HepG2 (cell line): ENCODE measurements around the gene LCK. TPM values are rescaled to one million over a fixed set of nuclear protein-coding genes. Genes with fewer than 3 reads are reported as not detected.
"Not testable (repeated sequence)": the region's sequence is repeated elsewhere in the genome, so short reads cannot be mapped to it uniquely, and the experiment has no call there.

Experiments
- ATAC-seq: fragments of 200-7000 bp; cut with Tn5 transposase; 3 replicates; pipeline ENCODE4 v1.9.1; 2020; ENCODE audit warnings: mild to moderate bottlenecking, moderate library complexity
- BruUV-seq: library from RNA; stranded (reverse); fragments of 400-500 nt; replicated peaks from 2 replicates; lab custom pipeline; 2021; lab: Mats Ljungman, UMichigan
- CTCF ChIA-PET: fragments of 300-600 bp; formaldehyde crosslinking; extraction: SDS; loops from one replicate; lab custom pipeline; 2021; ENCODE audit warnings: low total read pairs, inconsistent platforms, low intra/inter-chr PET ratio; lab: Yijun Ruan, JAX
- POLR2A ChIA-PET: fragments of 350-600 bp; sonication (Branson Sonifier 250); formaldehyde crosslinking; loops from one replicate; lab custom pipeline; 2020; ENCODE audit warnings: antibody characterized with exemption, inconsistent platforms; lab: Yijun Ruan, JAX
- DNase-seq: peaks from one replicate; pipeline ENCODE4 v3.0.0-alpha.2; 2015; ENCODE audit warnings: low spot score
- FAIRE-seq: peaks from 3 replicates; lab custom pipeline; 2011; peaks lifted over from hg19 to GRCh38; lab: Jason Lieb, UNC
- H2AFZ ChIP-seq: one replicate; pipeline ENCODE4 v1.6.1; 2011; ENCODE audit warnings: low read length, inconsistent platforms
- H3K27ac ChIP-seq: fragments of 300-600 bp; 3 replicates; pipeline ENCODE4 v1.8.0; 2011; ENCODE audit warnings: mixed run types, mild to moderate bottlenecking, mixed read lengths, low read length, inconsistent platforms; ENCODE audit not compliant: insufficient read depth; ENCODE audit errors: extremely low read length
- H3K27me3 ChIP-seq, 2 experiments: fragments of 200-600 bp in 1 of 2; 2 replicates in 1 of 2; 3 replicates in 1 of 2; pipeline versions ENCODE4 v1.6.0 to v1.8.0; 2011; ENCODE audit warnings: low read length in 2 of 2, mild to moderate bottlenecking in 2 of 2, moderate library complexity in 2 of 2, inconsistent platforms in 1 of 2; ENCODE audit not compliant: insufficient read depth in 2 of 2, control insufficient read depth in 1 of 2
- H3K36me3 ChIP-seq, 2 experiments: fragments of 200-600 bp in 1 of 2; replicated peaks in 1 of 2; 2 replicates in 1 of 2; 3 replicates in 1 of 2; pipeline versions ENCODE4 v1.5.1 to v1.8.0; 2011; ENCODE audit warnings: low read length in 2 of 2, inconsistent platforms in 1 of 2; ENCODE audit not compliant: insufficient read depth in 2 of 2, control insufficient read depth in 1 of 2
- H3K4me1 ChIP-seq: 2 replicates; pipeline ENCODE4 v1.5.1; 2012; ENCODE audit warnings: low read length, inconsistent platforms; ENCODE audit not compliant: insufficient read depth
- H3K4me2 ChIP-seq: 2 replicates; pipeline ENCODE4 v1.6.0; 2011; ENCODE audit warnings: low read depth, low read length, inconsistent platforms
- H3K4me3 ChIP-seq, 3 experiments: fragments of 200-600 bp in 1 of 3; sonication (generic), shearing (Covaris generic) in 1 of 3; replicated peaks in 1 of 3; 2 replicates each; pipeline ENCODE4 v1.5.1; 2011 to 2016; ENCODE audit warnings: low read length in 3 of 3, inconsistent platforms in 2 of 3, low read depth in 2 of 3, mild to moderate bottlenecking in 2 of 3, control low read depth in 1 of 3, mixed read lengths in 1 of 3; ENCODE audit not compliant: insufficient read depth in 1 of 3
- H3K79me2 ChIP-seq: one replicate; pipeline ENCODE4 v1.6.1; 2011; ENCODE audit warnings: low read length, inconsistent platforms; ENCODE audit not compliant: insufficient read depth
- H3K9ac ChIP-seq: 2 replicates; pipeline ENCODE4 v1.6.0; 2011; ENCODE audit warnings: mild to moderate bottlenecking, low read depth, low read length, inconsistent platforms; ENCODE audit not compliant: insufficient read depth
- H3K9me3 ChIP-seq: 2 replicates; pipeline ENCODE4 v1.5.1; 2012; ENCODE audit warnings: mild to moderate bottlenecking, low read length
- H4K20me1 ChIP-seq: 2 replicates; pipeline ENCODE4 v1.6.0; 2011; ENCODE audit warnings: inconsistent platforms, mild to moderate bottlenecking, low read length, moderate library complexity; ENCODE audit not compliant: insufficient read depth
- ATM ChIP-seq: fragments of 450-650 bp; IDR thresholded peaks from 2 replicates; pipeline ENCODE4 v1.7.1; 2017; ENCODE audit warnings: mild to moderate bottlenecking, borderline replicate concordance
- MYPOP ChIP-seq: sonication (generic); formaldehyde crosslinking; IDR thresholded peaks from 2 replicates; pipeline ENCODE4 v1.8.1; 2023; ENCODE audit warnings: mild to moderate bottlenecking, moderate library complexity, missing genetic modification reagents
- SKI ChIP-seq: fragments of 450-650 bp; IDR thresholded peaks from one replicate; pipeline ENCODE4 v1.6.1; 2018; ENCODE audit warnings: mild to moderate bottlenecking; ENCODE audit not compliant: partially characterized antibody
- ZBTB38 ChIP-seq: sonication (generic); formaldehyde crosslinking; IDR thresholded peaks from 2 replicates; pipeline ENCODE4 v1.5.1; 2020; ENCODE audit warnings: mild to moderate bottlenecking, missing genetic modification reagents
- ZSCAN21 ChIP-seq: sonication (generic); formaldehyde crosslinking; IDR thresholded peaks from 2 replicates; pipeline ENCODE4 v1.8.0; 2022; ENCODE audit warnings: mild to moderate bottlenecking, missing genetic modification reagents, moderate library complexity, borderline replicate concordance
- WGBS: methylation state at CpG from one replicate; pipeline ENCODE4 v1.1.6; 2017; ENCODE audit warnings: low lambda C conversion rate; 5-methylcytosine and 5-hydroxymethylcytosine counted together
- in situ Hi-C: cut with HindIII; loops from 2 replicates; pipeline ENCODE4 v1.10.0; 2017; ENCODE audit warnings: low pct_unique_long_range_greater_than_20kb; ENCODE audit not compliant: extremely low pct_ligation_motif_present
- intact Hi-C: fragments of 100-400 bp; cut with micrococcal nuclease; formaldehyde crosslinking; loops from one replicate; pipeline ENCODE4 v1.10.0; 2022; ENCODE audit not compliant: unreplicated experiment
- polyA plus RNA-seq, 8 experiments: library from polyadenylated mRNA; depleted of rRNA in 3 of 8; stranded (reverse) in 7 of 8; unstranded in 1 of 8; fragments of >200 nt; fragmentation: Illumina TruSeq in 4 of 8; extraction: Trizol in 4 of 8; gene quantifications; 2 replicates each; pipeline versions ENCODE4 v1.2.1 to v1.2.3, GENCODE V29; 2011 to 2016; ENCODE audit warnings: low read depth in 4 of 8, missing spikeins in 1 of 8, mixed read lengths in 1 of 8; ENCODE audit not compliant: insufficient read depth in 1 of 8
- total RNA-seq, 5 experiments: library from RNA; depleted of rRNA; stranded (reverse); fragments of >200 nt; fragmentation: Illumina TruSeq; extraction: Trizol; gene quantifications; 2 replicates each; pipeline ENCODE4 v1.2.3, GENCODE V29; 2016; ENCODE audit warnings: low read depth in 1 of 5

The LCK gene
- total and polyA plus RNA-seq, 2 of the 13 experiments (the other 11 are each of a cell fraction or from before 2014, with no cell fraction given): 0.93 to 1.8 TPM

- TF ChIP-seq ATM (no peak), SKI (peak; percentile 8), MYPOP (CRISPR knock-in tag) (no peak), ZSCAN21 (CRISPR knock-in tag) (peak; percentile 29; the same call in 1 of the 2 replicates), ZBTB38 (CRISPR knock-in tag) (no peak)
Measured at GRCh38 chr1:32291708-32292538, 40.9 kb downstream of the LCK start, which contains the start of gene HDAC1 (continued).

- intact Hi-C loops, FAIRE-seq, H3K4me3 ChIP-seq, H3K9ac ChIP-seq, BruUV-seq, H3K9me3 ChIP-seq, DNase-seq, H2AFZ ChIP-seq, H4K20me1 ChIP-seq, POLR2A ChIA-PET, H3K27ac ChIP-seq, H3K27me3 ChIP-seq, CTCF ChIA-PET, in situ Hi-C loops, ATAC-seq, H3K4me2 ChIP-seq: not testable (repeated sequence)
- Histone ChIP-seq H3K36me3 (peaks cover 9 to 30% of the 10 kb centered on the region in 2 experiments; a peak in 4 of 5 replicates), H3K79me2 (peaks cover 69% of the 10 kb centered on the region), H3K4me1 (peaks cover 43% of the 10 kb centered on the region)
- 97% methylated on average over 16 of the region's 16 CpGs for WGBS
Measured at GRCh38 chr1:32298211-32298610, 47.1 kb downstream of the LCK start.
